GM19239 (cell line): Measurements from ENCODE around the gene PTH1R.

ENCODE experiments used
- DNase-seq: peaks from one replicate; pipeline ENCODE4 v3.0.0; 2011; ENCODE audit warnings: low spot score; ENCODE audit not compliant: insufficient read length
- FAIRE-seq: peaks from 2 replicates; lab custom pipeline; 2011; peaks lifted over from hg19 to GRCh38; lab: Jason Lieb, UNC

Gene PTH1R

GRCh38 chr3:46880884-46881595 lies 3.5 kb downstream of the PTH1R start:
- no peak for DNase-seq
- no peak for FAIRE-seq

GRCh38 chr3:46881596-46882376 lies 4.3 kb downstream of the PTH1R start:
- FAIRE-seq (no peak), DNase-seq (no peak)

GRCh38 chr3:46882377-46883053 lies 5.0 kb downstream of the PTH1R start:
- DNase-seq (no peak), FAIRE-seq (no peak)

- DNase-seq = no peak
- no peak for FAIRE-seq
Observed at GRCh38 chr3:46883054-46883829, 5.7 kb downstream of the PTH1R start.

GRCh38 chr3:46883830-46884185 lies 6.3 kb downstream of the PTH1R start:
- DNase-seq (no peak), FAIRE-seq (no peak)

- FAIRE-seq = no peak
- DNase-seq = no peak
Observed at GRCh38 chr3:46884427-46884826, 6.9 kb downstream of the PTH1R start.

- DNase-seq = no peak
- no peak for FAIRE-seq
Observed at GRCh38 chr3:46884929-46885328, 7.4 kb downstream of the PTH1R start.

- FAIRE-seq (no peak), DNase-seq (no peak)
Observed at GRCh38 chr3:46885612-46886011, 8.1 kb downstream of the PTH1R start.

- DNase-seq (no peak), FAIRE-seq (no peak)
Observed at GRCh38 chr3:46887980-46888494, 10.5 kb downstream of the PTH1R start.

- FAIRE-seq (no peak), DNase-seq (no peak)
Observed at GRCh38 chr3:46888705-46889104, 11.2 kb downstream of the PTH1R start.

- FAIRE-seq = no peak
- no peak for DNase-seq
Observed at GRCh38 chr3:46889381-46890110, 12.0 kb downstream of the PTH1R start.

- no peak for FAIRE-seq
- no peak for DNase-seq
Observed at GRCh38 chr3:46890132-46890531, 12.6 kb downstream of the PTH1R start.

GRCh38 chr3:46891132-46891531 lies 13.6 kb downstream of the PTH1R start:
- no peak for FAIRE-seq

GRCh38 chr3:46892285-46893145 lies 15.0 kb downstream of the PTH1R start:
- DNase-seq (no peak), FAIRE-seq (no peak)

More at GRCh38 chr3:46891132-46891531, 13.6 kb downstream of the PTH1R start:
- no peak for DNase-seq

- DNase-seq = no peak
- FAIRE-seq = no peak
Observed at GRCh38 chr3:46893146-46893748, 15.7 kb downstream of the PTH1R start.

- DNase-seq (no peak), FAIRE-seq (no peak)
Observed at GRCh38 chr3:46893763-46894162, 16.2 kb downstream of the PTH1R start.

- DNase-seq (no peak), FAIRE-seq (no peak)
Observed at GRCh38 chr3:46894256-46894655, 16.7 kb downstream of the PTH1R start.

- peak; percentile 84 for DNase-seq
- FAIRE-seq = peak; percentile 87
Observed at GRCh38 chr3:46895204-46895660, 17.7 kb downstream of the PTH1R start.
